GM11168 (cell line): ENCODE data around the gene SLC16A7.

Experiments
- in situ Hi-C: fragments of 300-500 bp; cut with MboI; formaldehyde crosslinking; loops from one replicate; pipeline ENCODE4 v1.12.0; 2022; ENCODE audit warnings: low sequenced_read_pairs; ENCODE audit not compliant: unreplicated experiment

The SLC16A7 gene

GRCh38 chr12:59812716-59813115 lies 216.9 kb downstream of the SLC16A7 start:
- in situ Hi-C loops, result no loop called here

- in situ Hi-C loops, result no loop called here
Measured at GRCh38 chr12:59820594-59821011, 224.8 kb downstream of the SLC16A7 start.

DNA sequence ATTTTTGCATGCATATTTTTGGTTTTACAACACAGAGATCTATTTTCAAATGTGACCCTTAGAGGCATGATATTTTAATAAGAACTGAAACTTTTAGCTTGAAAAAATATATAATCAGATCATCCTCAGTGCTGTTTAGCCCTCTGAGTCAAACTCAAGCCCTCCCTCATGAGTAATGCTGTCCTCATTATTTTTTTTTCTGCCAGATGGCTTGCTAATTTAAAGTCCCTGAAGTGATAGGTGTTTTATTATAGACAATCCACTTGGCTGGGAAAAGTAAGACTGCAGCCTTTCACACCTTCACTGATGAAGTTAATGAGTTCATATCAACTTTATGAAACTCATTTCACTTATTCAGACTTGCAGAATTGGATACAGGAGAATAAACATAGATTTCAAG lies 227.7 kb downstream of the SLC16A7 start:
- in situ Hi-C loops, result no loop called here

- in situ Hi-C loops, result no loop called here
Measured at GRCh38 chr12:59827767-59828166, 231.9 kb downstream of the SLC16A7 start.

GRCh38 chr12:59828521-59828920 lies 232.7 kb downstream of the SLC16A7 start:
- in situ Hi-C loops, result no loop called here

- in situ Hi-C loops, result loop anchor here (10.0 kb wide), 1 partner anchor 429 kb away; no protein-coding TSS in a partner anchor
Measured at GRCh38 chr12:59833408-59833807, 237.6 kb downstream of the SLC16A7 start.

DNA sequence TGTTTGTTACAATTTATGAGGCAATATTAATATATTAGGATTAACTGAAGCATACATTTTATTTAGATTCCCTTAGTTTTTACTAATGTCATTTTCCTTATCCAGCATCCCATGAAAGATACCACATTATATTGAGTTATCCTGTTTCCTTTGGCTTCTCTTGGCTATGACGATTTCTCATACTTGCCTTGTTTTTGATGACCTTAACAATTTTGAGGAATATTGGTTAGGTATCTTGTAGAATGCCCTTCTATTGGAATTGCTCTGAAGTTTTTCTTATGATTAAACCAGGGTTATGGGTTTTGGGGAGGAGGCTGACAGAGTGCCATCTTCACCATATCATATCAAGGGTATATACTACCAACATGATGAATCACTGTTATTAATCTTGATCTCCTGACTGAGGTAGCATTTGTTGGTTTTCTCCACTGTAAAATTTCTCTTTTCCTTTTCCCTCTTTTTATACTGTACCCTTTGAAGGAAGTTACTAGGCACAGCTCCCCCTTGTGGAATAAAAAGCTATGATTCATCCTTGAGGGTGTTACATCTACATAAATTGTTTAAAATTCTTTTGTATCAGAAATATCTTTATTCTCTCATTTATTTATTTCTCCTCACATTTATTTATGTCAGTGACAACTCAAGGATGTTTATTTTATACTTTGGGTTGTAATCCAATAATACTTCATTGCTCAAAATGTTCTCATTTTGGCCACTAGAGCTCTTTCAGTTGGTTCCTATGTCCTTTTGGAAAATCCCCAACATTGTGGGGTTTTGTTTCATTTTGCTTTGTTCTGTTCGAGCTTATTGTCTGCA lies 239.0 kb downstream of the SLC16A7 start:
- in situ Hi-C loops, result loop anchor here (10.0 kb wide), 1 partner anchor 430 kb away; no protein-coding TSS in a partner anchor
